ENCODE measurements around the gene HPN.
A peak's percentile ranks its signal among the peaks of the same experiment; 100 is the strongest.

DNA sequence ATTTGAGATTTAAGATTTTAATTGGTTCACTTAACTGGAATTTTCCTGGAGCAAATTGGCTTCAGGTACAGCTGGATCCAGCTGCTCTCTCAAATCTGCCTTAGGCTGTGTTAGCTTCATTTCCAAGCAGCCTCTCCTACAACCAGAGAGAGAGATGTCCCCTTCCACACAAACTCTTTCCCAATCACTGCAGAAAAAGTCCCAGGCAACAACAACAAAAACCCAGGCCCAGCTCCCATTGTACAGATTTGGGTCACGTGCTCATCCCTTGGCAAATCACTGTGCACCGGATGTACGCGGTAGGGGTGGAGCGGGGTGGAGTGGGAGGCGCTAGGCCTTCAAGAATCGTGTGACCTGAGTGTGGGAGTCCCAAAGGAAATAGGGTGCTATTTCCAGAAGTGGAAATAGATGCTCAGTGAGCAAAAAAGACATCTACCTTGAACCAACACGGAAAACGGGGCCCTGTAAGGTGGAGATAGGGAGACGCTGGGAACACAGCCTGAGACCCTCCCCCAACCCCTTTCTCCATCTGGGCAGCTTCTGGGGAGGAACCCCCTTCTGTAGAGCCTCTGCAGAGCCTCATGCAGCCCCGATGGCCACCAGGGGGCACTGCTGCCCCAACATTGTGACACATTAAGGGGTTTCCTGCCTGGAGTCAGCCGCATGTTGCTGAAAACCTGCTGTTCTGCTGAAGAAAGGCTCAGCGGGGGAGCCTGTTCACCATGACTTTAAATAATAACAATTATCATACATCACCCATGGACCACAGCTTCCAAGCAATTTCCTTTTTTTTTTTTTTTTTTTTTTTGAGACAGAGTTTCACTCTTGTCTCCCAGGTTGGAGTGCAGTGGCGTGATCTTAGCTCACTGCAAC is 25.4 kb downstream of the HPN start:
- peak; percentile 98 for TF ChIP-seq CTCF (IDR thresholded peaks at IDR 0.05; ENCODE audit: insufficient read depth, low read length, poor library complexity, severe bottlenecking)
- TF ChIP-seq EZH2phosphoT487 (conservative IDR thresholded peaks at IDR 0.05; ENCODE audit: low read length) = no peak

Data from SU-DHL-6 (cell line).